GM19193 (cell line): ENCODE results near the gene CEP57L1.

Experiments used
- POLR2A ChIP-seq: IDR thresholded peaks from 4 replicates; pipeline ENCODE4 v1.6.1; 2011; ENCODE audit not compliant: insufficient read depth, insufficient read length; ENCODE audit errors: extremely low read depth

CEP57L1 gene

DNA sequence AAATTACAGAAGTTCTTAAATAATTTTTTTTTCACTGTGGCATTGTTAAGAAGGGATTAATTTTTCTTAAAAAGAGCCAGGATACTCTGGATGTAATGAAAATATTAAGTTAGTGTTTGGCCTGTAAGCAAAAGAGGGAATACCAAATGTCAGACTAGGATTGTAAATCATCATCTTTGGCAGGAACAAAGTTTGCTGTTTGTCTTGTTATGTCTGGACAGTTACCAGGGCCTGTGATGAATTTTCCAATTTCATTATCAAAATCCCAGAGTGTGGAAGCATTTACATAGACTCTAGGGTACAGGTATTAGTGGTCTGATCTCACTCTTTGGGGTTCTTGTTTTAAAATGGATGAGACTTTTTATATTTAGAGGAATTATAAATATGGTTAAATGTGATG lies 26.1 kb downstream of the CEP57L1 start:
- no peak for TF ChIP-seq POLR2A

GRCh38 chr6:109124219-109124618 lies 28.9 kb downstream of the CEP57L1 start:
- TF ChIP-seq POLR2A = no peak

- TF ChIP-seq POLR2A = no peak
These were observed 30.2 kb downstream of the CEP57L1 start for GRCh38 chr6:109125504-109125903.

DNA sequence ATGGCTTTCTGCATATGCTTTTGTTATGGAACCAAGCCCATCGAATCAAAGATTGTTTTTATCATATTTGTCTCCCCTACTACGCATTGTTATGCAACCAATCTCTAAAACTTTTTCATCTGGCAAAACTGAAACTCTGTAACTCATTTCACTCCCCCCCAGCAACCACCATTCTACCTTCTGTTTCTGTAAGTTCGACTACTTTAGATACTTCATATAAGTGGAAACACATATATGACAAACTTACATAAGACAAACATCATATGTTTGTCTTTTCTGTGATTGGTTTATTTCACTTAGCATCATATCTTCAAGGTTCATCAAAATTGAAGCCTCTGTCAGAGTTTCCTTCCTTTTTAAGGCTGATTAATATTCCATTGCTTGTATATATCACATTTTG lies 34.8 kb downstream of the CEP57L1 start:
- no peak for TF ChIP-seq POLR2A

GRCh38 chr6:109139109-109139508 lies 43.8 kb downstream of the CEP57L1 start:
- TF ChIP-seq POLR2A = no peak

DNA sequence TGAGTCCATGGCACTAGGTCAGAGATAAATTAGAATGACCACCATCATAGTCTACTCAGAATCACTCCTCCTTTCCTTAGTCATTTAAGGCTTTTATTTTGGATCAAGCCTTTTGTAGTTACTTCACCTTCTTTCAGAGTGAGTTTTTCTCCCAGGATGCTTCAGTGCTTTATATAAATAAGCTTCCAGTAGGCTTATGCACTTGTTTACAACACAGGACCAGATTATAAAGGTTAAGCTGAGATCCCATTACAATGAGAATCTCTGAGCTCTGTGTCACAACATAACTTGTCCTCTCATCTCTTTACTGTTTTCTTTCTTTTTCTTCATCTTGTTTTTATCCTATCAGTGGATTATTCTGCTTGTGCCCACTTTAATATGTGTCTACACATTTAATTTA lies 47.9 kb downstream of the CEP57L1 start:
- no peak for TF ChIP-seq POLR2A

DNA sequence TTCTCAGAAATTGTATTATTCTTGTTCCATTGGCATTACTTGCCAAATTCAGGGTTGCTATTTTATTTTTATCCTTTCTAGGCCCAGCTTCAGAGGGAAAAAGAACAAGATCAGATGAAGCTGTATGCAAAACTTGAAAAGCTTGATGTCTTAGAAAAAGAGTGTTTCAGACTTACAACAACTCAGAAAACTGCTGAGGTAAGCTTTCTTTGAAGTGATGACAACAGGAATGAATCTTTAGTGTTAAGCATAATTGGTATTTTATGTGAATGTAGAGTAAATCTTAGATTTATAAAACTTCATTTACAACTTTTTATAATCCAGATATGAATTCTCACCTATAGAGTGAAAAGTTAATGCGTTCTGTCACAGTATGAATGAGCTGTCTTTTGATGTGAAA lies 58.4 kb downstream of the CEP57L1 start:
- TF ChIP-seq POLR2A = no peak

- TF ChIP-seq POLR2A = no peak
These were observed 69.0 kb downstream of the CEP57L1 start for GRCh38 chr6:109164331-109164730.

- no peak for TF ChIP-seq POLR2A
These were observed 70.2 kb downstream of the CEP57L1 start for GRCh38 chr6:109165392-109165974.

DNA sequence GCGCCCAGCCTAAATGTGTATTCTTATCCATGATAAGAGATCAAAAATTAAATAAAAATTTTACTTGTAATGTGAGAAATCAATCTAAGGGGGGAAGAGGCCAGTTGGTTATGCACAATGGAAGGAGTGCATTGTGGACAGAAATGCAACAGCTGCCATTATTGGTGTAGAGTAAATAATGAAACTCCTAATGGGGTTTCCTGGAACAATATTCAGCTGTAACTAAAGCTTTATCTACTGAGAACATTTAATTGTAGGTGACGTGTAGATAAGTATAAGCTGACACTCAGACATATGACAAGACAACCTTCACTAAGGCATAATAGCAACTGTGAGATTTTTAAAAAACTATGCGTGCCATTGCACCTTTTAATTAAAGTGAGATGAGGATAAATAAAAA lies 71.4 kb downstream of the CEP57L1 start:
- no peak for TF ChIP-seq POLR2A

GRCh38 chr6:109167562-109167961 lies 72.3 kb downstream of the CEP57L1 start:
- TF ChIP-seq POLR2A = no peak

- TF ChIP-seq POLR2A = no peak
These were observed 75.0 kb downstream of the CEP57L1 start for GRCh38 chr6:109170333-109170732.

GRCh38 chr6:109172101-109172746 lies 76.9 kb downstream of the CEP57L1 start:
- TF ChIP-seq POLR2A = no peak

DNA sequence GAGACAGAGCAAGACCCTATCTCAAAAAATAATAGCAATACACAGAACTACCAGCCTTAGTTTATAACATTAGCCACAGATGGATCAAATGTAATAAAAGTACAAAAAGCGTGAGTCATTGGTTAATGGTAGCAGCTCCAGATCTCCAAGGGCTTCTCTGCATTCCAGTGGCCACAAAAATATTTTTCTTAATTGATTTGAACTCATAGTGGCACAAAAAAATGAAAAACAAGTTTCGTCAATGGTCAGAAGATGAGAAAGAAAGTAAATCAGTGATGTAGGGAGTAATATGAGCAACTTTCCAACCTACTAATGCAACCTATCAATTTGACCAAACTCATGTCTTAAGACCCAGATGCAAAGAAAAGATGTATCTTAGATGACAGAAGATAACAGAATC lies 79.6 kb downstream of the CEP57L1 start:
- no peak for TF ChIP-seq POLR2A

DNA sequence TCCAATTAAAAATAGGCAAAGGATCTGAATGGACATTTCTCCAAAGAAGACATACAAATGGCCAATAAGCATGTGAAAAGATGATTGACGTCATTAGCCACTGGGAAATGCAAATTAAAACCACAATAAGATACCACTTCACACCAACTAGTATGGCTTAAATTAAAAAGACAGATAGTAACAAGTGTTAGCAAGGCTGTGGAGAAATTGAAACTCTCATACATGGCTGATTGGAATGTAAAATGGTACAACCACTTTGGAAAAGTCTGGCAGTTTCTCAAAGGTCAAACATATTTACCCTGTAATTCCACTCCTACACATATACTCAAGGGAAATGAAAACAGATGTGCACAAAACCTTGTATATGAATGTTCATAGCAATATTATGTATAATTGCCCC lies 83.6 kb downstream of the CEP57L1 start:
- no peak for TF ChIP-seq POLR2A

DNA sequence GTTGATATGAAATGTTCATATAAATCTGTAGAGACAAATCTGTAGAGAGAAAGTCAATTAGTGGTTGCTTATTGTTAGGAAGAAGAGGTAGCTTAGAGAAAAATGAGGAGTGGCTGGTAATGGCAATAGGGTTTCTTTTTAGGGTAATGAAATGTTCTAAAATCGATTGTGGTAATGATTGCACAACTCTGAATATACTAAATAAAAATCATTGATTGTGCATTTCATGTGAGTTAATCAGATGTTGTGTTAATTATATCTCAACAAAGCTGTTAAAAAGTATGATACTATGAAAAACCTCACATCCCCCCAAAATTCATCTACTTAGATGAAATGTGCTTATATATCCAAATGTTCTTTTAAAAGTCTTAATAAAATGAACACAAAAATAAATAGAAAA lies 84.2 kb downstream of the CEP57L1 start:
- no peak for TF ChIP-seq POLR2A

DNA sequence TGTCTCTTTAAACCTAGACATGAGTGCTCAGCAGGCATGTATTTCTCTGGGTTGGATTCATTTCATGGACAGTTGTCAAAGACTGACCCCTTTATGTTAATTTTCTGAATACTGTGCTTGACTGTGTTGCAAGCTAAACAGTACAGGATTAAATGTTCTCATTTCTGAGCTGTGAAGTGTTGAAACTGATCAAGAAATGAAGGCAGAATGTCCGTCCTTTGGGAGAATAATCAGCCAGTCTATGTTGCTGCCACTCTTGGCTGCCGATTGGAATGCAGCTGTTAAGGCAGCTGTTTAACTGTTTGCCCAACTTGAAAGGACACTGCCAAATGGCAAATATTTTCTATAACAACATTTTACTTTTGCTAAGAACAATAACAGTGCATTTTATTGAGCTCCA lies 87.3 kb downstream of the CEP57L1 start:
- no peak for TF ChIP-seq POLR2A
